ENCODE measurements around the gene NID2. TPM values are rescaled to one million over a fixed set of nuclear protein-coding genes. Genes with fewer than 3 reads are reported as not detected.

NID2 gene
- total RNA-seq, 1 donor = 0.31 TPM

DNA sequence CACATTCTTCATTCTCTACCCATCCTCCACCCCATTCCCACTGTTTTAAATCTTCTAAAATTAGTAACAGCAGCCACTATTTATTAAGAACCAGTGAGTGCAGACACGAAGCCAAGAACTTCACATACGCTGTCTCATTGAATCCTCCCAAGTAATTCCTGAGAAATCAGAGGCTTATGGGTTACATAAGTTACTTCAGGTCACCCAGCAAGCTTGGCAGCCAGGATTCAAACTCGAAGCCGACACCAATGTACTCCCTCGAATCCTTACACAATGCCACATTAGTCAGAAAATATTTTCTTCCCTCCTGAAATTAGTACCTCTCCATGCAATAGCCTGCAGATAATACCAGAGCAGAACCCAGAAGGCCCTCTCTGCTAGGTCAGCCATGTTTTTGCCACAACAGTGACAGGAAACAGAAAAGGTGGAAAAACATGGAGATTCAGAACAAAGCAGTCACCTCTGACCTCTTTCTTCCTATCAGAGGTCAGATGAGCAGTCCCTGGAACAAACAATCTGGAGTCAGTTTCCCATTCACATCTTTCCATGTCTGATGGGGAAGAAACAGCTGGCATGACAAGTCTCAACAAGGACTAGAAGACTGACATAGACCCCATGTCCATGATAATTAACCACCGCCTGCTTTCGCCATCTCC, 16.4 kb downstream of the NID2 start:
- Histone ChIP-seq H3K27me3 (ENCODE audit: insufficient read depth, low read length) (no peaks in the 10 kb centered on the region), H3K4me3 (ENCODE audit: low read length) (no peak overlapping the region), H3K9me3 (ENCODE audit: low read depth, low read length) (no peaks in the 10 kb centered on the region), H3K4me1 (ENCODE audit: insufficient read depth, low read length) (no peaks in the 10 kb centered on the region)

- Histone ChIP-seq H3K4me3 (ENCODE audit: low read length) (no peak overlapping the region), H3K9me3 (ENCODE audit: low read depth, low read length) (no peaks in the 10 kb centered on the region), H3K27me3 (ENCODE audit: insufficient read depth, low read length) (no peaks in the 10 kb centered on the region), H3K4me1 (ENCODE audit: insufficient read depth, low read length) (no peaks in the 10 kb centered on the region)
Observed at GRCh38 chr14:52051871-52052270, 17.0 kb downstream of the NID2 start.

- H3K4me1 ChIP-seq (ENCODE audit: insufficient read depth, low read length) = no peaks in the 10 kb centered on the region
- no peaks in the 10 kb centered on the region for H3K27me3 ChIP-seq (ENCODE audit: insufficient read depth, low read length)
- no peak overlapping the region for H3K4me3 ChIP-seq (ENCODE audit: low read length)
- H3K9me3 ChIP-seq (ENCODE audit: low read depth, low read length) = no peaks in the 10 kb centered on the region
Observed at GRCh38 chr14:52051251-52051650, 17.6 kb downstream of the NID2 start.

DNA sequence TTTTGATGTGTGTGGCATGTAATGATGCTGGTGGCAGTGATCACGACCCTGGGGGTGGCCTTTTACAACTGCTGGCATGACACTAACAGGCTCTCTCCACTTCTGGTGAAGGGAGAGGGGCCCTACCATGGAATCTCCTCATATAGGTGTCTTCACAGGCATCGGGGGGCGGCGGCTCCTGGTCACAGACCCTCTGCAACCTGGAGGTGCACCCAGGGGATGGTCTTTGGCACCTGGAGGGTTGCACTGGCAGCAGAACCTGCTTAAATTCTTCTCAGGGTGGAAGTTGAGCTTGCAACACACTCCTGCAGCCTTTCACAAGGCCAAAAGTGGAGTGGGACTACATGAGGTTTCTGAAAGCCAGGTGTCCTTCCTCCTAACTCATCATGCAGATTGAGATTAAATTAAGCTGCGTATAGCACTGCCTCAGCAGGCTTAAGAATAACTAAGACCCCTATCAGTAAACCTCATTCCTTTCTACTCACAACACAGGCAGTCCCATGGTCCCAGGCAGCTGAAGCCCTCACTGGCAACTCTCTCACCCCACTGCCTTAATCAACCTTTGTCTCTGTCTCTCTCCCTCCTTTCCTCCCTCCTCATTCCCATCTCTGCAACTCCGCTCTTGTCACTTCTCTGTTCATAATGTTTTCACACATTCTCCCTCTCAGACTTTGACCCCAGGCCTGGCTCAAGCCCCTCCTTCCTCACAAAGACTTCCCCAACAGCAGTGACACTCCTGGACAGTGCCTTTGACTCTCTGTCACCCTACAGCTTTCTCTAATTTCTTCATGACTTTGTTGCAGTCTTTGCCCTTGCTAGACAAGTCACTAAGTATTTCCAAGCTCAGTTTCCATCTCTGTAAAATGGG, 18.9 kb downstream of the NID2 start:
- Histone ChIP-seq H3K27me3 (ENCODE audit: insufficient read depth, low read length) (no peaks in the 10 kb centered on the region), H3K4me1 (ENCODE audit: insufficient read depth, low read length) (no peaks in the 10 kb centered on the region), H3K9me3 (ENCODE audit: low read depth, low read length) (no peaks in the 10 kb centered on the region)

DNA sequence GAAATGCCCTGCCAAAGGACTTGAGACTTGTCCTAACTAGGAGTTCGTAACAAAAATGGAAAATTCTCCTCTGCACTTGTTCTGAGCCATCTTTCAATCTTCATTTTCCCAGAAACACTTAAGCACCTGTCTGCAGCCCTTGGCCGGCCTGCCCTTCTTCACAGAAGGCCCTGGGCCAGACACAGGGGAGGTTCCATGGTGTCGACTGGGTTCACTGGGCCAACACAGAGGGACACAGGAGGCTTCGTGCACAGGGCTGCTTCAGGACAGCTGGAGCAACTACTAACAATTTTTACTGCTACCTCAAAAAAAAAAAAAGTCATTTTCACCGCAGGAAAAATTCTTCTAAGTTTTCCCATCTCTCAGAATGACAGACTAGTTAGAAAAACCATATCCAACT, 19.6 kb downstream of the NID2 start:
- Histone ChIP-seq H3K4me3 (ENCODE audit: low read length) (no peak overlapping the region), H3K4me1 (ENCODE audit: insufficient read depth, low read length) (no peaks in the 10 kb centered on the region), H3K27me3 (ENCODE audit: insufficient read depth, low read length) (no peaks in the 10 kb centered on the region), H3K9me3 (ENCODE audit: low read depth, low read length) (no peaks in the 10 kb centered on the region)

More for the DNA sequence above, 18.9 kb downstream of the NID2 start:
- H3K4me3 ChIP-seq (ENCODE audit: low read length) = no peak overlapping the region

- H3K9me3 ChIP-seq (ENCODE audit: low read depth, low read length) = no peaks in the 10 kb centered on the region
- no peak overlapping the region for H3K4me3 ChIP-seq (ENCODE audit: low read length)
- H3K27me3 ChIP-seq (ENCODE audit: insufficient read depth, low read length) = no peaks in the 10 kb centered on the region
- H3K4me1 ChIP-seq (ENCODE audit: insufficient read depth, low read length) = no peaks in the 10 kb centered on the region
Observed at GRCh38 chr14:52048641-52049204, 20.1 kb downstream of the NID2 start.

DNA sequence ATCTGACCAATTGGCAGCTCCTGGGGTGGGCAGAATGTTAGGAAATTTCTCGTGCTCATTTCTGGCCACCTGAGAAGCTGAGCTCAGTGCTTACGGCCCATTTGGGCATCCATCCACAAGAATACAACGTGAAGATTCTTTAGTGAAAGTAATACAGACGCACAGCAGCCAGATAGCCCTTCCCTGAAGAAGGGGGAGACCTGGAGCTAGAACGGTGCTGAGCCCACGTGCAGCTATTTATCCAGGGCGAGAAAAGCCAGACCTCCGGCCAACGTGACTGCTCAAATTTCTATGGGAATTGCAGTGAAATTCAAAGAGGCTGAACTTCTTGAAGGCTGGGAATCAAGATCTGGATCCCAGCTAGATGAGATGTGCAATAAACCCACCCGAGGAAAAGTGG, 20.7 kb downstream of the NID2 start:
- Histone ChIP-seq H3K9me3 (ENCODE audit: low read depth, low read length) (no peaks in the 10 kb centered on the region), H3K4me1 (ENCODE audit: insufficient read depth, low read length) (no peaks in the 10 kb centered on the region), H3K27me3 (ENCODE audit: insufficient read depth, low read length) (no peaks in the 10 kb centered on the region), H3K4me3 (ENCODE audit: low read length) (no peak overlapping the region)

DNA sequence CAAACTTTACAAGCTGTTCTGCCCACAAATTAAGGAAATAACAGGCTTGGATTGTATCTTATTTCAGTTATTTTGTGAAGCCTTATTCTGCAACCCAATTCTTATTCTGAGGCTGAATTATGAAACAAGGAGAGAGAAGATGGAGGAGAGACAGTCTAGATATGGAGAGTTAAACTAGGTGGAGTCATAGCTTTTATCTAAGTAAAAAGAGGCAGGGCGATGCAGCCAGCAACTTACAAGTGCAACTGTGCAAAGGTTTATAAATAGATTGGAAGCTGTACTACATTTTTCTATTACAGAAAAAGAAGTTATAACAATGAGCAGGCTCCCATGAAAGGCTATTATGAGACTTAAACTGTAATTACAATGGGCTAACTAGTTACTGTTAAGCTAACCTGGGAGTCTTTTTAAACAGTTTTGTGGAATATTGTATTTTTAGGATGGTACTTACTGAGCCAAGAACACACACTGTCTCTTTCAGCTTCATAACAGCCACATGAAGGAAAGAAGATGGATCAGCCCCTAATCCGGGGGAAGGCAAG, 22.4 kb downstream of the NID2 start:
- H3K4me3 ChIP-seq (ENCODE audit: low read length) = no peak overlapping the region
- H3K9me3 ChIP-seq (ENCODE audit: low read depth, low read length) = no peaks in the 10 kb centered on the region
- H3K4me1 ChIP-seq (ENCODE audit: insufficient read depth, low read length) = no peaks in the 10 kb centered on the region
- H3K27me3 ChIP-seq (ENCODE audit: insufficient read depth, low read length) = no peaks in the 10 kb centered on the region

GRCh38 chr14:52044791-52045522, 23.9 kb downstream of the NID2 start:
- Histone ChIP-seq H3K4me1 (ENCODE audit: insufficient read depth, low read length) (no peaks in the 10 kb centered on the region), H3K27me3 (ENCODE audit: insufficient read depth, low read length) (no peaks in the 10 kb centered on the region), H3K4me3 (ENCODE audit: low read length) (no peak overlapping the region), H3K9me3 (ENCODE audit: low read depth, low read length) (no peaks in the 10 kb centered on the region)

DNA sequence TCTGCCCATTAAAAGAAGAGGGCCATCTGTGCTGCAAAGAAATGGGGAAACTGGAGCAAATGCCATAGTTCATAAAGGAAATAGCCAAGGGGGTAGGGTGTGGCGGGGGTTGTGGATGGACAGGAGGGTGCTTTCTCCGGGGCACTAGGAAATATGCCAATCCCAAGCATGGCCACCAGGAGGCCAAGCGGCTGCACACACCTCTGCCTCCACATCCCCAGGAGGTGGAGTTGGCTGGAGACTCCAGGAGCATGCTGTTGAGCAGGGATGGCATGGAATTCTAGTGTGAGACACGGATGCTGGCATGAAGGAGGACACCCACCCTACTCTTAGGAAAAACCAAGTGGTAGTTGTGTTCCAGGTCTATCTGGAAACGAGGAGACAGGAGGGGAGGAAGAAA, 25.2 kb downstream of the NID2 start:
- H3K27me3 ChIP-seq (ENCODE audit: insufficient read depth, low read length) = no peaks in the 10 kb centered on the region
- H3K4me1 ChIP-seq (ENCODE audit: insufficient read depth, low read length) = no peaks in the 10 kb centered on the region
- H3K9me3 ChIP-seq (ENCODE audit: low read depth, low read length) = no peaks in the 10 kb centered on the region
- H3K4me3 ChIP-seq (ENCODE audit: low read length) = no peak overlapping the region

DNA sequence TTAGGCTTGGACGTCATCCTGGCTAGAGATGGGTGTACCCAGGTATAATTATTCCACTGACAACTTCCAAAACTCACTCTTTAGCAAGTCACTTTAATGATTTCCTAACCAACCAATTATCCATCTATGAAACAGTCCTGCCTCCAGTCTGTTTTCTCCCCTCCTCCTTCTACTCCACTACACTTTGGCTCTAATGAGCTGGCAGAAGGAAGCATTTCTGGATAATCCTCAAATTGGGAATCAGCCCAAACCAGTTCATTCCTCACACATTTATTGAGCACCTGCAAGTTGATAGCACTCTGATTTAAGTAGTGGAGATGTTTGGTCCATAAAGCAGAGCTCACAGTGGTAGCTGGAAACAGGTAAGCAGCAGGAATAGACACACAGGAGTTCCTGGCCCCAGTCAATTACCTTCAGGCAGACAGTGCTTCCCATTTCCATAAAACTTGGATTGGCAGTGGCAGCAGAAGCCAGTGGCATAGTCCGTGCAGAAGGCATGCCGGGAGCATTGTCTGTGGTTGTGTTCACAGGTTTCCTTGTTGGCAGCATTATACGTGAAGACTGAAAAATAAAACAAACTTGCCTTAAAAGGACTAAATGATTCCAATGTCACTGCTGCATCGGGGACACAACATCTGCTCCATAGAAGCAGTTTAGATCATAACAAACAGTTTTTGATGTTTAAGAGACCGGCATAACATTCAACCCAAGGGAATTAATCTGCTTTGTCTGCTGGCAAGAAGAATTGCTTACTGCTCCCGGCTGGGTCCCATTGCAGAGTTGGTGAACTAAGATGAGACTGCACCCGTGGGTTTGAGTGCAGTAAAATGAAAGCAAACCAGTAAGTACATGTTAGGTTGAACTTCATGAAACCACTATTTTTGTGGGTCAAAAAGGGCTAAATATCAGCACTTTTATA, 26.2 kb downstream of the NID2 start:
- Histone ChIP-seq H3K9me3 (ENCODE audit: low read depth, low read length) (no peaks in the 10 kb centered on the region), H3K27me3 (ENCODE audit: insufficient read depth, low read length) (no peaks in the 10 kb centered on the region), H3K4me3 (ENCODE audit: low read length) (no peak overlapping the region), H3K4me1 (ENCODE audit: insufficient read depth, low read length) (no peaks in the 10 kb centered on the region)

GRCh38 chr14:52040598-52040997, 28.3 kb downstream of the NID2 start:
- no peaks in the 10 kb centered on the region for H3K9me3 ChIP-seq (ENCODE audit: low read depth, low read length)
- no peaks in the 10 kb centered on the region for H3K27me3 ChIP-seq (ENCODE audit: insufficient read depth, low read length)
- no peak overlapping the region for H3K4me3 ChIP-seq (ENCODE audit: low read length)
- H3K4me1 ChIP-seq (ENCODE audit: insufficient read depth, low read length) = no peaks in the 10 kb centered on the region

DNA sequence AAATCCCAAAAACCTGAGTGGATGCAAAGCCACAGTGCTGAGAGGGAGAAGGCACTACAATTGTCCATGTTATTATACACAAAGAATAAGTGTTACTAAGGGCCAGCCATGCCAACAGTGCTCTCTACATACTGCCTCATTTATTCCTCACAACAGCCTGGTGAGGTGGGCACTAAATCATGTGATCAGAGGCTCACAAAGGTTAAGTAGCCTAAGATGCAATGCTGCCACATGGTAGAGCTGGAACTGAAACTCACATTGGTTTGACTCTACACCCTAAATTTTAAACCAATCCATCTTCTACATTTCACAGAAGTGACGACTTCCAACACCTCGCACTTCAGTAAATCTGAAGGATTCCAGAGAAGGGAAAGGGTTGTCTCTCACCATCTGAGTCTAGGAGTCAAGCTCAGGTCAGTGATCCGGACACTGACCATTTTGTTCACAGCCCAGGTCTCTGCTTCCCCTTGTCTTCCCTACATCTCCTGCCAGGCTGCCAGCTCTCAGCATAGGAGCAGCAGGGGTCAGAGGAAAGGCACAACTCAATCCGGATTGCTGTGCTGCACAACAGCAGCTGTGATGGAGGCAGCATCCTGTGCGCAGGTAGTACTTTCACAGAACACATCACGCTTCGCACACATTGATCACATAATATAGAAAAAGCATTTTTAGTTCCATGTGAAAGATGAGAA, 29.6 kb downstream of the NID2 start:
- H3K4me1 ChIP-seq (ENCODE audit: insufficient read depth, low read length) = no peaks in the 10 kb centered on the region
- H3K4me3 ChIP-seq (ENCODE audit: low read length) = no peak overlapping the region

More for the DNA sequence above, 29.6 kb downstream of the NID2 start:
- H3K9me3 ChIP-seq (ENCODE audit: low read depth, low read length) = no peaks in the 10 kb centered on the region
- H3K27me3 ChIP-seq (ENCODE audit: insufficient read depth, low read length) = no peaks in the 10 kb centered on the region
